ENCODE results near the gene TRPM2. TPM values are rescaled to one million over a fixed set of nuclear protein-coding genes. Genes with fewer than 3 reads are reported as not detected.

Gene TRPM2
- total and polyA plus RNA-seq, 2 donors (not counting 1 experiment from before 2014, with no cell fraction given): not detected

GRCh38 chr21:44427241-44428120, 74.1 kb downstream of the TRPM2 start:
- H3K9me3 ChIP-seq (ENCODE audit: control insufficient read depth, insufficient read depth, low read depth, low read length): no peaks in the 10 kb centered on the region
- H3K79me2 ChIP-seq (ENCODE audit: control insufficient read depth, insufficient read depth, low read length): no peaks in the 10 kb centered on the region
- no peaks in the 10 kb centered on the region for H3K27me3 ChIP-seq (ENCODE audit: control insufficient read depth, insufficient read depth, low read length)
- H3K9ac ChIP-seq (ENCODE audit: insufficient read depth, low read length): no peak overlapping the region
- no peak for DNase-seq (ENCODE audit: low read depth in 2 of 2)
- no peaks in the 10 kb centered on the region for H4K20me1 ChIP-seq (ENCODE audit: control insufficient read depth, extremely low read depth, insufficient read depth, low read length)
- no peak overlapping the region for H3K4me2 ChIP-seq (ENCODE audit: extremely low read depth, insufficient read depth, low read length)
- TF ChIP-seq EZH2 (IDR thresholded peaks at IDR 0.05; ENCODE audit: low read length, missing control alignments): no peak
- TF ChIP-seq CTCF (conservative IDR thresholded peaks at IDR 0.05 in 1 of 2, IDR thresholded peaks at IDR 0.05 in 1 of 2; ENCODE audit: low read depth in 1 of 2, low read length in 2 of 2): no peak
- H3K27ac ChIP-seq (ENCODE audit: insufficient read depth, low read length): no peak overlapping the region
- no peak overlapping the region for H3K4me3 ChIP-seq (replicated peaks in 1 of 4; ENCODE audit: control extremely low read depth in 1 of 4, insufficient read depth in 1 of 4, low read depth in 3 of 4, low read length in 4 of 4)
- H3K4me1 ChIP-seq (ENCODE audit: control insufficient read depth, extremely low read depth, insufficient read depth, low read length): no peaks in the 10 kb centered on the region
- H3K36me3 ChIP-seq (ENCODE audit: control insufficient read depth, insufficient read depth, low read length): no peaks in the 10 kb centered on the region
- no peak overlapping the region for H2AFZ ChIP-seq (ENCODE audit: low read length)

GRCh38 chr21:44428281-44428960, 75.0 kb downstream of the TRPM2 start:
- no peak overlapping the region for H2AFZ ChIP-seq (ENCODE audit: low read length)
- no peak overlapping the region for H3K4me3 ChIP-seq (replicated peaks in 1 of 4; ENCODE audit: control extremely low read depth in 1 of 4, insufficient read depth in 1 of 4, low read depth in 3 of 4, low read length in 4 of 4)
- no peaks in the 10 kb centered on the region for H3K79me2 ChIP-seq (ENCODE audit: control insufficient read depth, insufficient read depth, low read length)
- no peaks in the 10 kb centered on the region for H3K36me3 ChIP-seq (ENCODE audit: control insufficient read depth, insufficient read depth, low read length)
- no peaks in the 10 kb centered on the region for H4K20me1 ChIP-seq (ENCODE audit: control insufficient read depth, extremely low read depth, insufficient read depth, low read length)
- H3K4me2 ChIP-seq (ENCODE audit: extremely low read depth, insufficient read depth, low read length): no peak overlapping the region
- DNase-seq (ENCODE audit: low read depth in 2 of 2): no peak
- H3K27ac ChIP-seq (ENCODE audit: insufficient read depth, low read length): no peak overlapping the region
- no peaks in the 10 kb centered on the region for H3K9me3 ChIP-seq (ENCODE audit: control insufficient read depth, insufficient read depth, low read depth, low read length)
- no peaks in the 10 kb centered on the region for H3K4me1 ChIP-seq (ENCODE audit: control insufficient read depth, extremely low read depth, insufficient read depth, low read length)
- no peaks in the 10 kb centered on the region for H3K27me3 ChIP-seq (ENCODE audit: control insufficient read depth, insufficient read depth, low read length)
- H3K9ac ChIP-seq (ENCODE audit: insufficient read depth, low read length): no peak overlapping the region
- TF ChIP-seq CTCF (conservative IDR thresholded peaks at IDR 0.05 in 1 of 2, IDR thresholded peaks at IDR 0.05 in 1 of 2; ENCODE audit: low read depth in 1 of 2, low read length in 2 of 2) (no peak), EZH2 (IDR thresholded peaks at IDR 0.05; ENCODE audit: low read length, missing control alignments) (no peak)

- Histone ChIP-seq H3K4me2 (ENCODE audit: extremely low read depth, insufficient read depth, low read length) (no peak overlapping the region), H3K36me3 (ENCODE audit: control insufficient read depth, insufficient read depth, low read length) (no peaks in the 10 kb centered on the region), H3K4me1 (ENCODE audit: control insufficient read depth, extremely low read depth, insufficient read depth, low read length) (no peaks in the 10 kb centered on the region), H3K9ac (ENCODE audit: insufficient read depth, low read length) (no peak overlapping the region), H3K9me3 (ENCODE audit: control insufficient read depth, insufficient read depth, low read depth, low read length) (no peaks in the 10 kb centered on the region), H3K4me3 (replicated peaks in 1 of 4; ENCODE audit: control extremely low read depth in 1 of 4, insufficient read depth in 1 of 4, low read depth in 3 of 4, low read length in 4 of 4) (no peak overlapping the region), H3K27ac (ENCODE audit: insufficient read depth, low read length) (no peak overlapping the region), H2AFZ (ENCODE audit: low read length) (no peak overlapping the region), H3K27me3 (ENCODE audit: control insufficient read depth, insufficient read depth, low read length) (no peaks in the 10 kb centered on the region), H4K20me1 (ENCODE audit: control insufficient read depth, extremely low read depth, insufficient read depth, low read length) (no peaks in the 10 kb centered on the region), H3K79me2 (ENCODE audit: control insufficient read depth, insufficient read depth, low read length) (no peaks in the 10 kb centered on the region)
- TF ChIP-seq EZH2 (IDR thresholded peaks at IDR 0.05; ENCODE audit: low read length, missing control alignments) (no peak), CTCF (conservative IDR thresholded peaks at IDR 0.05 in 1 of 2, IDR thresholded peaks at IDR 0.05 in 1 of 2; ENCODE audit: low read depth in 1 of 2, low read length in 2 of 2) (no peak)
- DNase-seq (ENCODE audit: low read depth in 2 of 2): peak in 1 of 2 donors; percentile 2
Observed at GRCh38 chr21:44429894-44430293, 76.5 kb downstream of the TRPM2 start.
